ENCODE data around the gene TDRD9. TPM values are rescaled to one million over a fixed set of nuclear protein-coding genes. Genes with fewer than 3 reads are reported as not detected.

TDRD9 gene
- total RNA-seq, 1 experiment from 2014 or later: not detected

GRCh38 chr14:104039214-104039613 is 111.0 kb downstream of the TDRD9 start:
- Histone ChIP-seq H3K36me3 (ENCODE audit: insufficient read depth, low read length, poor library complexity, severe bottlenecking) (no peaks in the 10 kb centered on the region), H3K4me3 (ENCODE audit: low read depth, low read length, poor library complexity, severe bottlenecking) (no peak overlapping the region), H3K27me3 (replicated peaks; ENCODE audit: insufficient read depth, low read depth, low read length, poor library complexity) (peaks cover 6% of the 10 kb centered on the region), H3K9me3 (ENCODE audit: low read depth, low read length, poor library complexity, severe bottlenecking) (no peaks in the 10 kb centered on the region), H3K27ac (ENCODE audit: low read depth, low read length, poor library complexity, severe bottlenecking) (no peak overlapping the region), H3K4me1 (ENCODE audit: insufficient read depth, low read length, poor library complexity, severe bottlenecking) (no peaks in the 10 kb centered on the region)
- BruUV-seq (replicated peaks): no TSS peak
- no peak for TF ChIP-seq CTCF (conservative IDR thresholded peaks at IDR 0.05; ENCODE audit: low read depth, low read length)
- intact Hi-C loops (cut with micrococcal nuclease; ENCODE audit: unreplicated experiment): no loop called here
- ChIA-PET POLR2A (ENCODE audit: low non-redundant PET) (no interaction called here), CTCF (no interaction called here)
- no peak for DNase-seq (ENCODE audit: low spot score)

GRCh38 chr14:104040539-104040938 is 112.3 kb downstream of the TDRD9 start:
- ChIA-PET CTCF (no interaction called here), POLR2A (ENCODE audit: low non-redundant PET) (no interaction called here)
- Histone ChIP-seq H3K4me3 (ENCODE audit: low read depth, low read length, poor library complexity, severe bottlenecking) (no peak overlapping the region), H3K27me3 (replicated peaks; ENCODE audit: insufficient read depth, low read depth, low read length, poor library complexity) (peaks cover 6% of the 10 kb centered on the region), H3K27ac (ENCODE audit: low read depth, low read length, poor library complexity, severe bottlenecking) (no peak overlapping the region), H3K36me3 (ENCODE audit: insufficient read depth, low read length, poor library complexity, severe bottlenecking) (no peaks in the 10 kb centered on the region), H3K4me1 (ENCODE audit: insufficient read depth, low read length, poor library complexity, severe bottlenecking) (no peaks in the 10 kb centered on the region), H3K9me3 (ENCODE audit: low read depth, low read length, poor library complexity, severe bottlenecking) (no peaks in the 10 kb centered on the region)
- TF ChIP-seq EZH2 (IDR thresholded peaks at IDR 0.05; ENCODE audit: borderline replicate concordance, low read depth, low read length, poor library complexity, severe bottlenecking) (no peak), CTCF (conservative IDR thresholded peaks at IDR 0.05; ENCODE audit: low read depth, low read length) (no peak)
- intact Hi-C loops (cut with micrococcal nuclease; ENCODE audit: unreplicated experiment): no loop called here
- no peak for DNase-seq (ENCODE audit: low spot score)
- BruUV-seq (replicated peaks): no TSS peak

GRCh38 chr14:104041430-104042104 is 113.3 kb downstream of the TDRD9 start:
- POLR2A ChIA-PET (ENCODE audit: low non-redundant PET): no interaction called here
- no TSS peak for BruUV-seq (replicated peaks)
- Histone ChIP-seq H3K36me3 (ENCODE audit: insufficient read depth, low read length, poor library complexity, severe bottlenecking) (no peaks in the 10 kb centered on the region), H3K4me1 (ENCODE audit: insufficient read depth, low read length, poor library complexity, severe bottlenecking) (no peaks in the 10 kb centered on the region), H3K27me3 (replicated peaks; ENCODE audit: insufficient read depth, low read depth, low read length, poor library complexity) (peaks cover 6% of the 10 kb centered on the region), H3K4me3 (ENCODE audit: low read depth, low read length, poor library complexity, severe bottlenecking) (no peak overlapping the region), H3K27ac (ENCODE audit: low read depth, low read length, poor library complexity, severe bottlenecking) (no peak overlapping the region), H3K9me3 (ENCODE audit: low read depth, low read length, poor library complexity, severe bottlenecking) (no peaks in the 10 kb centered on the region)
- intact Hi-C loops (cut with micrococcal nuclease; ENCODE audit: unreplicated experiment): no loop called here
- CTCF ChIA-PET: no interaction called here
- DNase-seq (ENCODE audit: low spot score): no peak
- no peak for TF ChIP-seq CTCF (conservative IDR thresholded peaks at IDR 0.05; ENCODE audit: low read depth, low read length)
- TF ChIP-seq EZH2 (IDR thresholded peaks at IDR 0.05; ENCODE audit: borderline replicate concordance, low read depth, low read length, poor library complexity, severe bottlenecking): no peak
